NCI-H1105 (cell line): Measurements from ENCODE around the gene KIF3C.
"Not testable (repeated sequence)": the region's sequence is repeated elsewhere in the genome, so short reads cannot be mapped to it uniquely, and the experiment has no call there.

Experiments used
- DNase-seq: peaks from one replicate; lab custom pipeline; 2025; lab: John Stamatoyannopoulos, UW

Gene KIF3C

DNA sequence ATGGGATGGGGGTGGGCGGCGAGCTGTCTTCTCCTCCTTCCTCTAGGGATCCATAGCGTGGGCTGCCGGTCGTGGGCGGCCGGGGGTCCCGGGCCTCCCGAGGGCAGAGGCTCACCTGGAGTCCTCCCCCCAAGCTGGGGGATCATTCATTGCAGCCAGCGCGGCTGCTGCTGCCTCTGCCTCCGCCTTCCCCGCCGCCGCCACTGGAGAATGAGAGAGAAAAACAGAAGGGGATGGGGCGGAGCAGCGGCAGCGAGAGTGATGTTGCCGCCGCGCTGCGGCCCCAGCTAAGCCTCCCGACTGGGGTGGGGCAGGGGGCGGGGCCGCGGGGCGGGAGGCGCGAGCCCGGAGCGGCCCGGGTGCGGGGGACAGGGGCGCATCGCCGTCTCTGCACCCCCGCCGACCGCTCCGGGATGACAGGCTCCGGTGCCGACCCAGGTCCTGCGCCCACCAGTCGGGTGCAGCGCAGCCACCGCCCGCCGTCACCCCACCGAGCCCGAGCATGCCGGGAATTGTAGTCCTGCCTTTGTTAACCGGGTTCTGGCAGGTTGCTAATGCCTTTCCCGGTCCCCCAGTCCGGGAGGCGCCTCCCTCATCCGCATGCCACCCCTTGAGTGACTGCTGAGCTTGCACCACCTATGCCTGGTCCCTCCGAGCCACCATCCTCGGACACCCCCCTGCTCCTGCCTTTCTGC is at the start of gene KIF3C:
KIF3C (minus strand) TSS at position 225 of the 695 bp plus-strand sequence. CDS start 580 bp downstream, outside the sequence.
- DNase-seq = peak; percentile 76

- DNase-seq = not testable (repeated sequence)
Observed at GRCh38 chr2:26028083-26028482, 45.8 kb upstream of the KIF3C start.

GRCh38 chr2:26025509-26025908 is 43.2 kb upstream of the KIF3C start:
- DNase-seq = no peak

DNA sequence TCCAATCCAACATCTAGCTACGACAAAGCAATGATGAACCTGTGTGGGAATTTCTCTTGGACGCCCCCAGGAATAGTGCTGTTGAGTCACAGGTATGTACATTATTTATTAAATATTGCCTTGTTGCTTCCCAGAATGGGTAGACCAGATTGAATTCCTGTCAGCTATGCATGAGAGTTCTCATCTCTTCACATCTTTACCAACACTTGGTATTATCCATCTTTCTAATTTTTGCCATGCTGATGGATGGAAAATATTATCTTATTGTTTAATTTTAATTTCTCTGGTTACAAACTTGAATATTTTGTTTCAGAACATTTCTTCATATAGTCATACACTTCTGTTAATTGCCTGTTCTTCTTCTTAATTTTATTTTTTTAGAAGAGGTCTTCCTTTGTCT is 42.0 kb upstream of the KIF3C start:
- no peak for DNase-seq

DNA sequence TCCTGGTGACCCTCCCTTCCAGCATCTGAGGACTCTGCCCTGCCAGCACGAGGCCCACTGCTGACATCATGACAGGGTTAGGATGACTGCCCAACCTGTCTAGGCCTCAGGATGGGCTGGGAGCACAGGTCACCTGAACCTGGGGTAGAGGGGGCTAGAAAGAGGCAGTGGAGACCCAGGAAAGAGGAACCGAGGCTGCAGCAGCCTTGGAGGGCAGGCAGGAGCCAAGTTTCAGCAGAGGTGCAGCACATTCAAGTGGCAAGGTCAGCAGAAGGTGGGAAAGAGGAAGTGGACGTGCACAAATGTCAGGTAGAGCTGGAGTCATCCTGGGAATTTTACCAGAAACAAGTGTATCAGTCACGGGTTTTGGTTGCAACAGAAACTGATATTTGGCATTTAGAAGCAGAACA is 37.9 kb upstream of the KIF3C start:
- no peak for DNase-seq

DNA sequence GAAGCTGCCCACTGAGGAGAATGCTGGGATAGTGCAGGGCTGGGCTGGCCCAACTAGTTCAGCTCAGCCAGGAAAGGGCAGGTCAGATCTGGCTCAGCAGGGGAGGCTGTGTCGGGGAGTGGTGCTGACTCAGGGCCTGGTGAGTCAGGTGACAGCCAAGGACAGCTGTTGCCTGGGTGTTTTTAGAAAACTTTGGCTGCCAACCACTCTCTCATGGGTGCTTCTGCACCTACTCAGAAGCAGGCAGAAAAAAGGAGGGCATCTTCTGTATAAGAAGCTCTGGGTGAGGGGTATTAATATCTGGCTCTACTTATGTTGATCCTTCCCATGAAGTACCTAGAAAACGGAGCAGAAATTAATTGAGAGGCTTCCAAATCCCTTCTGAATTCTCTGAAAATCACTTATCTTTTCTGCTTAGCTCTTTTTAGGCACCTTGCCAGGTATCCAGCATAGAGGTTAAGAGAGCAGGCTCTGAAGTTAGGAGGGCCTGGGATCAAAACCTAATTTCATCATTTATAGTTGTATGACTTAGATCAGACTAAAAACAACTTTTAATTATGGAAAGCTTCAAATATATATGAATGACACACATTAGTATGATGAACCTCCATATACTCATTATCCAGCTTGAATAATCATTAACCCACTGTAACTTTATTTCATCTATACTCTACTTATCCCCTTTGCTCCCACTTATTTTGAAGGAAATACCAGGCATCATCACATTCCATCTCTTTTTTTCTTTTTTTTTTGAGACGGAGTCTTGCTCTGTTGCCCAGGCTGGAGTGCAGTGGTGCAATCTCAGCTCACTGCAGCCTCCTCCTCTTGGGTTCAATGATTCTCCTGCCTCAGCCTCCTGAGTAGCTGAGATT is 36.1 kb upstream of the KIF3C start:
- peak; percentile 42 for DNase-seq

GRCh38 chr2:26017464-26018183 is 35.3 kb upstream of the KIF3C start:
- no peak for DNase-seq

GRCh38 chr2:26016706-26017045 is 34.4 kb upstream of the KIF3C start:
- not testable (repeated sequence) for DNase-seq

DNA sequence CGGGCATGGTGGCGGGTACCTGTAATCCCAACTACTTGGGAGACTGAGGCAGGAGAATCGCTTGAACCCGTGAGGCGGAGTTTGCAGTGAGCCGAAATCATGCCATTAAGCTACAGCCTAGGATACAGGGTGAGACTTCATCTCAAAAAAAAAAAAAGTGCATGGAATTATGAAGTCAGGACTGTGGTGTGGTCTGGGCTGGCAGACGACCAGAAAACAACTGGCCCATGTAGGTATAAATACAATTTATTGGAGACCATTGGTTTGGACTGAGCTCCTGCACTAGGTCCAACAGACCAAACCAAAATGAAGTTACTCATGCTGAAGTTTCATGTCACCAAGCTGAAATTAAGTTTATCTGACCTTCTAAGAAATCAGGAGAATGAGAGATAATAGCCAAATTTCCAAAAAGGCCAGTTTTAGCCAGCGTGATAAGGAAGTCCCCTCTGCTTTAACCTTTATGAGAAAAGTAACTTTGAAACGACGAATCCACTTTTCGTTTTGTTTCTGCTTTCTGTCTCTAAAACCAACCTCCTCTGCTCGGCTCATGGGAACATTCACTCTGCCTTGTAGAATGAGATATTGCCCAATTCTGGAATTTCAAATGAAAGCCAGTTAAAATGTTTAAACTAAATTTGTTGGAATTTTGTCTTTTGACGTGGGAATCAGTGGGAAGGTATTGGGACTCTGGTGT is 33.9 kb upstream of the KIF3C start:
- no peak for DNase-seq

- DNase-seq = no peak
Observed at GRCh38 chr2:26013668-26014067, 31.4 kb upstream of the KIF3C start.

- DNase-seq = no peak
Observed at GRCh38 chr2:26011990-26012856, 29.9 kb upstream of the KIF3C start.

DNA sequence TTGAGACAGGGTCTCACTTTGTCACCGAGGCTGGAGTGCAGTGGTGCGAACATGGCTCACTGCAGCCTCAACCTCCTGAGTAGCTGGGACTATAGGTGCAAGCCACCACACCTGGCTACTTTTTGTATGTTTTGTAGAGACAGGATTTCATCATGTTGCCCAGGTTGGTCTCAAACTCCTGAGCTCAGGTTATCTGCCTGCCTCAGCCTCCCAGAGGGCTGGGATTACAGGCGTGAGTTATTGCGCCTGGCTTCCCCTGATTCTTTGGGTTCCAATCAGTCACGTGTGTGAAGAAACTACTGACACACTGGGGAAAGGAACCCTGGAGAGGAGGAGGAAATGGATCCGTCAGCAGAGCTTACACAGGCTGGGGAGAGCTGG is 29.3 kb upstream of the KIF3C start:
- no peak for DNase-seq

- DNase-seq = no peak
Observed at GRCh38 chr2:26010943-26011342, 28.6 kb upstream of the KIF3C start.

DNA sequence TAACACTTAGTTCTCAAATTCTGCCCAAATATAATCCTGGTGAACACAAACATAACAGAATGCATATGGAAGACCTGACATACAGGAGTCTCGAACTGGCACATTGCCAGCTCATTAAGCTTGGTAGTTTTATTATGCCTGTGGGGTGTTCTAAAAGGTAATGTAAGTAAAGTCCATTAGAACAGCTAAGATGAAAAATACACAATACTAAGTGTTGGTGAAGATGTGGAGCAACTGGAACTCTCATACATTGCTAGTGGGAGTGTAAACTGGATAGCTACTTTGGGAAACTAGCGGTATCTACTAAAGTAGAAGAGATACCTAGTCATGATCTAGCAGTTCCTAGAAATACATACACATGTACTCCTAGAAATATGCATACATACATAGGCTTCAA is 27.3 kb upstream of the KIF3C start:
- no peak for DNase-seq

- no peak for DNase-seq
Observed at GRCh38 chr2:26008851-26009566, 26.7 kb upstream of the KIF3C start.

DNA sequence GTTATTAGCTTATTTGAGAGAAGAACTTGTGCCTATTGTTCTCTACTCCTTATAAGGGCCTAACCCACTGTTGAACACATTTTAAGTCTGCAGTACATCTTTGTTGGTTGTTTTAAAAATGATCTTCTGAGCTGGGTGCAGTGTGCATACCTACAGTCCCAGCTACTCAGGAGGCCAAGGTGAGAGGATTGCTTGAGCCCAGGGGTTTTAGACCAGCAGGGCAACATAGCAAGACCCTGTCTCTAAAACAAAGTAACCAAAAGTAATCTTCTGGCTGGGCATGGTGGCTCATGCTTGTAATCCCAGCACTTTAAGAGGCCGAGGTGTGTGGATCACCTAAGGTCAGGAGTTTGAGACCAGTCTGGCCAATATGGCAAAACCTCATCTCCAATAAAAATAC is 25.8 kb upstream of the KIF3C start:
- no peak for DNase-seq

- no peak for DNase-seq
Observed at GRCh38 chr2:26002632-26003310, 20.5 kb upstream of the KIF3C start.

DNA sequence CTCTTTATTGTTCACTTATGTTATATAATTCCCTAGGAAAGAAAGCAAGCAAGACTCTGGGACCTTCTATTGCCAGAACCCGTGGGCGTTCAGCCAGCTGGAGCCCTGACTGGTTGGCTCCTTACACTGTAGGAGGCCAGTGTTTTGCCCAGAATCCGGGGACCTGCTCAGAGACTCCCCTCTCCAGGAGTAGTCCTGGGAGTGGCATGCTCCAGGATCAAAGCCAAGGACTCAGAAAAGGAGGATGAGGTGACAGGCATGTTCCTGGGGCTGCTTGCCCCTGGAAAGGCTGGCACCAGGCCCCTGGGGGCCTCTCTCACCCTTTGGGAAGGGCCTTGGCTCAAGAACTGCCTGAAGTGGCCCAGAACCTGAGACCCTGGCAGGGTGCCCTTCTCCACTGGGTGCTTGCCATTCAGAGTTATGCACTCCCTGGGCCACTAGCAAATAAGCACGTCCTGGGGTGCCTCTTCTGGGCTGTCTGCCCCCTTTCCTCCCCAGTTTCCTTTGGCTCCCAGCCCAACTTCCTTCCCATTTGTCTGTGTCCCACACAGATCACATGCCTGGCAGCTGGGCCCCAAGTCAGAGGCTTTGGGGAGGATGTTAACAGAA is 19.6 kb upstream of the KIF3C start:
- no peak for DNase-seq

DNA sequence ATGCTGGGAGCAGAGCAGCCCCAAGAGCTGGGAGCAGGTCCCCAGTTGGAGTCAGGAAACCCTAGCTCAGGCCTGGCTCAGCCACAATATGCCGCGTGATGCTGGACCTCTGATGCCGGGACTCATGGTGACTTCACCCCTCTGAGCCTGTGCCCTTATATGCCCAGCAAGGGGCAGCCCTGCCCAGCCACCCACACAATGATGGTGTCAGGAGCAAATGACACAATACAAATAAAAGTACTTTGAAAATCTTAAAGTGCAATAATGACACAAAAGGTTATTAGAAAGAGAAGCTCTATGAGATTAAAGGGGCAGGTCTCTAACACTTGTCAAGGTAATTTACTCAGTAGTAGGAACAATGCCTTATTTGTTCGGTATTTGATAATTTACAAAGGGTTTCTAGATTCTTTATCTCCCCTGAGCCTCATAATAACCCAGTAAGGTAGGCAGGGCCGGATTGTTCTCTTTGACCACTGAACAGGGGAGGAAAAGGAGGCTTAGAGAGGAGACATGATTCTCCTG is 18.3 kb upstream of the KIF3C start:
- DNase-seq = no peak
